GM19043 (cell line): Measurements from ENCODE around the gene PLA2G3.

Source experiments
- ATAC-seq: cut with Tn5 transposase; IDR thresholded peaks from one replicate; pipeline ENCODE4 v1.9.1; 2021; ENCODE audit warnings: low read depth; ENCODE audit not compliant: unreplicated experiment

PLA2G3 gene

GRCh38 chr22:31148953-31149627, 8.8 kb upstream of the PLA2G3 start:
- ATAC-seq: no peak

- ATAC-seq: no peak
Measured at GRCh38 chr22:31148488-31148887, 8.2 kb upstream of the PLA2G3 start.

- ATAC-seq: no peak
Measured at GRCh38 chr22:31144223-31144622, 3.9 kb upstream of the PLA2G3 start.

GRCh38 chr22:31143537-31143936, 3.2 kb upstream of the PLA2G3 start:
- no peak for ATAC-seq

GRCh38 chr22:31143038-31143437, 2.7 kb upstream of the PLA2G3 start:
- ATAC-seq: no peak

- no peak for ATAC-seq
Measured at GRCh38 chr22:31142285-31142684, 2.0 kb upstream of the PLA2G3 start.

GRCh38 chr22:31141551-31141950, 1.2 kb upstream of the PLA2G3 start:
- ATAC-seq: no peak

- ATAC-seq: no peak
Measured at GRCh38 chr22:31140746-31141145, 438 bp upstream of the PLA2G3 start.

- no peak for ATAC-seq
Measured at GRCh38 chr22:31139066-31139465, 1.2 kb downstream of the PLA2G3 start.

- ATAC-seq: no peak
Measured at GRCh38 chr22:31138126-31138525, 2.2 kb downstream of the PLA2G3 start.

GRCh38 chr22:31137721-31138120, 2.6 kb downstream of the PLA2G3 start:
- no peak for ATAC-seq

- no peak for ATAC-seq
Measured at GRCh38 chr22:31136711-31137110, 3.6 kb downstream of the PLA2G3 start.

- ATAC-seq: no peak
Measured at GRCh38 chr22:31136155-31136554, 4.2 kb downstream of the PLA2G3 start.

- ATAC-seq: no peak
Measured at GRCh38 chr22:31135706-31136105, 4.6 kb downstream of the PLA2G3 start.

GRCh38 chr22:31134688-31135087, 5.6 kb downstream of the PLA2G3 start:
- no peak for ATAC-seq

GRCh38 chr22:31133911-31134310, 6.4 kb downstream of the PLA2G3 start:
- ATAC-seq: no peak

- ATAC-seq: no peak
Measured at GRCh38 chr22:31130873-31131272, 9.4 kb downstream of the PLA2G3 start.

- ATAC-seq: no peak
Measured at GRCh38 chr22:31128156-31128555, 12.2 kb downstream of the PLA2G3 start.

- no peak for ATAC-seq
Measured at GRCh38 chr22:31127181-31127772, 13.0 kb downstream of the PLA2G3 start.

- no peak for ATAC-seq
Measured at GRCh38 chr22:31126869-31127175, 13.5 kb downstream of the PLA2G3 start.

- ATAC-seq: no peak
Measured at GRCh38 chr22:31126128-31126868, 14.0 kb downstream of the PLA2G3 start.

- no peak for ATAC-seq
Measured at GRCh38 chr22:31125521-31126117, 14.7 kb downstream of the PLA2G3 start.
